ENCODE measurements around the gene C1QTNF8.

DNA sequence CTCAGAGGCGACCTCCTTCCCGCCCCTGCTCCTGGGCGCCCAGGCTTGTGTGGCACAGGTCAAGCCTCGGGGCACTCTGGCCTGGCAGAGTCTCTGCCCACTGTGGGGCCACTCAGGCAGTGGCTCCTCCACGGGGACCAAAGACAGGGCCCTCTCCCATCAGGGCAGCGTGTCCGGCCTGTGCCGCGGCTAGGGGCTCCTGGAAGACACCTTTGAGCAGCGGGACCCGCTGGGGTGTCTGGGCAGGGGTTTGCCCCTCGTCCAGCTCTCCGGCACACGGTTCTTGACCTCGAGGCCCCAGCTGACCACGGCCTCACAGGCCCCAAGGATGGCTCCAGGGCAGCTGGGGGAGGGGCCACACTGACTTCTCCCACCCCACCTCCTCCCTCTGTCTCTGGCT is 48.2 kb downstream of the C1QTNF8 start:
- TF ChIP-seq, protein P1, sequence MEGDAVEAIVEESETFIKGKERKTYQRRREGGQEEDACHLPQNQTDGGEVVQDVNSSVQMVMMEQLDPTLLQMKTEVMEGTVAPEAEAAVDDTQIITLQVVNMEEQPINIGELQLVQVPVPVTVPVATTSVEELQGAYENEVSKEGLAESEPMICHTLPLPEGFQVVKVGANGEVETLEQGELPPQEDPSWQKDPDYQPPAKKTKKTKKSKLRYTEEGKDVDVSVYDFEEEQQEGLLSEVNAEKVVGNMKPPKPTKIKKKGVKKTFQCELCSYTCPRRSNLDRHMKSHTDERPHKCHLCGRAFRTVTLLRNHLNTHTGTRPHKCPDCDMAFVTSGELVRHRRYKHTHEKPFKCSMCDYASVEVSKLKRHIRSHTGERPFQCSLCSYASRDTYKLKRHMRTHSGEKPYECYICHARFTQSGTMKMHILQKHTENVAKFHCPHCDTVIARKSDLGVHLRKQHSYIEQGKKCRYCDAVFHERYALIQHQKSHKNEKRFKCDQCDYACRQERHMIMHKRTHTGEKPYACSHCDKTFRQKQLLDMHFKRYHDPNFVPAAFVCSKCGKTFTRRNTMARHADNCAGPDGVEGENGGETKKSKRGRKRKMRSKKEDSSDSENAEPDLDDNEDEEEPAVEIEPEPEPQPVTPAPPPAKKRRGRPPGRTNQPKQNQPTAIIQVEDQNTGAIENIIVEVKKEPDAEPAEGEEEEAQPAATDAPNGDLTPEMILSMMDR (conservative IDR thresholded peaks at IDR 0.05) = no peak
- TF ChIP-seq EZH2 (IDR thresholded peaks at IDR 0.05; ENCODE audit: low read depth) = no peak

Data from PC-9 (cell line).